Hepatocyte (in vitro differentiated cells): Measurements from ENCODE around the gene CBLB.

Experiments used
- CTCF ChIP-seq: fragments of 200-600 bp; sonication (generic); IDR thresholded peaks from 2 replicates; pipeline ENCODE4 v1.5.1; 2016; ENCODE audit warnings: antibody characterized with exemption, mild to moderate bottlenecking; ENCODE audit not compliant: poor library complexity
- EZH2 ChIP-seq: fragments of 200-600 bp; sonication (generic); IDR thresholded peaks from 2 replicates; pipeline ENCODE4 v1.6.1; 2016; ENCODE audit warnings: antibody characterized with exemption, mild to moderate bottlenecking, borderline replicate concordance
- EZH2phosphoT487 ChIP-seq: fragments of 200-600 bp; sonication (generic); IDR thresholded peaks from one replicate; pipeline ENCODE4 v1.6.1; 2018; ENCODE audit warnings: antibody characterized with exemption, mild to moderate bottlenecking, low read depth, moderate library complexity; ENCODE audit not compliant: unreplicated experiment, severe bottlenecking

- TF ChIP-seq CTCF (no peak), EZH2 (no peak), EZH2phosphoT487 (no peak)
Observed at GRCh38 chr3:105868431-105868741, 426 bp downstream of the CBLB start.
